OCI-LY1 (cell line): ENCODE measurements around the gene ECSCR.

Source experiments
- H2AFZ ChIP-seq: fragments of 200-600 bp; sonication (generic), shearing (Covaris generic); 2 replicates; pipeline ENCODE4 v1.6.0; 2014; ENCODE audit warnings: antibody characterized with exemption, mild to moderate bottlenecking, low read length
- H3F3A ChIP-seq: fragments of 200-600 bp; sonication (generic), shearing (Covaris generic); 2 replicates; pipeline ENCODE4 v1.6.0; 2014; ENCODE audit warnings: mild to moderate bottlenecking, antibody characterized with exemption, low read length, moderate library complexity; ENCODE audit not compliant: insufficient read depth
- H3K27ac ChIP-seq: fragments of 200-600 bp; sonication (generic); 2 replicates; pipeline ENCODE4 v1.5.1; 2014; ENCODE audit warnings: low read length, mixed run types, mild to moderate bottlenecking, low read depth; ENCODE audit not compliant: poor library complexity, severe bottlenecking
- H3K27me3 ChIP-seq: fragments of 200-600 bp; sonication (generic); 2 replicates; pipeline ENCODE4 v1.6.0; 2014; ENCODE audit warnings: antibody characterized with exemption, mild to moderate bottlenecking, low read length, moderate library complexity; ENCODE audit not compliant: insufficient read depth
- H3K36me3 ChIP-seq: fragments of 200-600 bp; sonication (generic); 2 replicates; pipeline ENCODE4 v1.6.1; 2014; ENCODE audit warnings: mild to moderate bottlenecking, antibody characterized with exemption, low read length, moderate library complexity, mixed read lengths; ENCODE audit not compliant: insufficient read depth
- H3K4me1 ChIP-seq: fragments of 200-600 bp; sonication (generic); 2 replicates; pipeline ENCODE4 v1.5.1; 2014; ENCODE audit warnings: mild to moderate bottlenecking, low read length, moderate library complexity; ENCODE audit not compliant: insufficient read depth, severe bottlenecking
- H3K4me2 ChIP-seq: fragments of 200-600 bp; sonication (generic), shearing (Covaris generic); 2 replicates; pipeline ENCODE4 v1.6.1; 2014; ENCODE audit warnings: low read length
- H3K4me3 ChIP-seq: fragments of 200-600 bp; sonication (generic); 2 replicates; pipeline ENCODE4 v1.5.1; 2014; ENCODE audit warnings: low read length, low read depth, mild to moderate bottlenecking, mixed read lengths; ENCODE audit not compliant: poor library complexity, severe bottlenecking
- H3K79me2 ChIP-seq: fragments of 200-600 bp; shearing (Covaris generic); 2 replicates; pipeline ENCODE4 v1.6.1; 2016; ENCODE audit warnings: mixed run types, low read length, mixed read lengths; ENCODE audit not compliant: insufficient read depth
- H3K9ac ChIP-seq: fragments of 200-600 bp; sonication (generic), shearing (Covaris generic); 2 replicates; pipeline ENCODE4 v1.6.1; 2014; ENCODE audit warnings: mild to moderate bottlenecking, low read length, mixed read lengths
- H3K9me2 ChIP-seq: fragments of 200-600 bp; sonication (generic), shearing (Covaris generic); 2 replicates; pipeline ENCODE4 v1.6.1; 2014; ENCODE audit warnings: low read depth, mild to moderate bottlenecking, low read length, mixed read lengths
- H3K9me3 ChIP-seq: fragments of 200-600 bp; shearing (Covaris generic); 2 replicates; pipeline ENCODE4 v1.6.1; 2014; ENCODE audit warnings: low read length, mixed read lengths
- H4K20me1 ChIP-seq: fragments of 200-600 bp; sonication (generic), shearing (Covaris generic); 2 replicates; pipeline ENCODE4 v1.6.0; 2016; ENCODE audit warnings: mild to moderate bottlenecking, low read length; ENCODE audit not compliant: insufficient read depth
- EZH2 ChIP-seq: fragments of 200-600 bp; sonication (generic), shearing (Covaris generic); IDR thresholded peaks from 2 replicates; pipeline ENCODE4 v1.8.0; 2017; ENCODE audit warnings: borderline replicate concordance, mixed run types, mild to moderate bottlenecking, antibody characterized with exemption, low read length, moderate library complexity, mixed read lengths
- TF ChIP-seq, protein P1 (sequence below): fragments of 200-600 bp; sonication (generic), shearing (Covaris generic); IDR thresholded peaks from 2 replicates; pipeline ENCODE4 v1.5.1; 2017; ENCODE audit warnings: mild to moderate bottlenecking, antibody characterized with exemption, low read length, moderate library complexity, mixed read lengths

Gene ECSCR

DNA sequence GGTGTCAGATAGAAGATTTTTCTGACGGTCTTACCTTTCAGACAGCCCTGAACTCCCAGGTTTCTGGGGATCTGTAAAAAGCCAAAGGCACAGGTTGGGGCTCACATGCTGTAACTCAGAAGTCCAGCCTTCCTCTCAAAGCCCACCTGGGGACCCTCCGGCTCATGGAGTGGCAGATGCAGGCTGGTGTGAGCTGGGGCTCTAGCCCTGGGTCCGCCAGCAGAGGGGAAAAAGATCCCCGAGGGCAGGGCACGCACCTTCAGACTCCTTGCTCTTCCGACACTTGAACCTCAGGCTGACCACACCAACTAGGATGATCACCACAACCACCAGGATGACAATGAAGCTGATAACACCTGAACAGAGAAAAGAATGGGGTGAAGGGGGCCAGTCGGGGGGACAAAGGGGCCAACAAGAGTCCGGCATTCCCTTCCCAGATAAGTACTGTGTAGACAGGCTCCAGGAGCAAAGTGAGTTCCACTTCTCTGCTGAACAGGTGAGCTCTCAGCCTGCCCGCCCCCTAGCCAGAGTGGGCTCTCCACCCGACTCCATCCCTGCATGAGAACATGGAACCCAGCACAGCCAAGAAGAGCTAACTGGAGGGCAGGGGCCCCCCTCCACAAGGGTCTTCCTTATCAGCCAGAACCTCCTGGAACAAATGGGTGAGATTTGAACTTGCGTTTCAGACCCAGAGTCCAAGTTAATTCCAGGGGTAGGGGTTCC, 7.8 kb downstream of the ECSCR start:
- no peaks in the 10 kb centered on the region for H3K79me2 ChIP-seq
- H3K27ac ChIP-seq = no peak overlapping the region
- H3K9me2 ChIP-seq = no peaks in the 10 kb centered on the region
- H3F3A ChIP-seq = no peaks in the 10 kb centered on the region
- no peak overlapping the region for H3K9ac ChIP-seq
- H2AFZ ChIP-seq = no peak overlapping the region
- H3K9me3 ChIP-seq = no peaks in the 10 kb centered on the region
- no peaks in the 10 kb centered on the region for H3K27me3 ChIP-seq
- H3K4me3 ChIP-seq = no peak overlapping the region
- TF ChIP-seq, protein P1, sequence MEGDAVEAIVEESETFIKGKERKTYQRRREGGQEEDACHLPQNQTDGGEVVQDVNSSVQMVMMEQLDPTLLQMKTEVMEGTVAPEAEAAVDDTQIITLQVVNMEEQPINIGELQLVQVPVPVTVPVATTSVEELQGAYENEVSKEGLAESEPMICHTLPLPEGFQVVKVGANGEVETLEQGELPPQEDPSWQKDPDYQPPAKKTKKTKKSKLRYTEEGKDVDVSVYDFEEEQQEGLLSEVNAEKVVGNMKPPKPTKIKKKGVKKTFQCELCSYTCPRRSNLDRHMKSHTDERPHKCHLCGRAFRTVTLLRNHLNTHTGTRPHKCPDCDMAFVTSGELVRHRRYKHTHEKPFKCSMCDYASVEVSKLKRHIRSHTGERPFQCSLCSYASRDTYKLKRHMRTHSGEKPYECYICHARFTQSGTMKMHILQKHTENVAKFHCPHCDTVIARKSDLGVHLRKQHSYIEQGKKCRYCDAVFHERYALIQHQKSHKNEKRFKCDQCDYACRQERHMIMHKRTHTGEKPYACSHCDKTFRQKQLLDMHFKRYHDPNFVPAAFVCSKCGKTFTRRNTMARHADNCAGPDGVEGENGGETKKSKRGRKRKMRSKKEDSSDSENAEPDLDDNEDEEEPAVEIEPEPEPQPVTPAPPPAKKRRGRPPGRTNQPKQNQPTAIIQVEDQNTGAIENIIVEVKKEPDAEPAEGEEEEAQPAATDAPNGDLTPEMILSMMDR = no peak
- TF ChIP-seq EZH2 = no peak
- H3K4me1 ChIP-seq = no peaks in the 10 kb centered on the region
- no peak overlapping the region for H3K4me2 ChIP-seq
- H4K20me1 ChIP-seq = no peaks in the 10 kb centered on the region
- no peaks in the 10 kb centered on the region for H3K36me3 ChIP-seq

DNA sequence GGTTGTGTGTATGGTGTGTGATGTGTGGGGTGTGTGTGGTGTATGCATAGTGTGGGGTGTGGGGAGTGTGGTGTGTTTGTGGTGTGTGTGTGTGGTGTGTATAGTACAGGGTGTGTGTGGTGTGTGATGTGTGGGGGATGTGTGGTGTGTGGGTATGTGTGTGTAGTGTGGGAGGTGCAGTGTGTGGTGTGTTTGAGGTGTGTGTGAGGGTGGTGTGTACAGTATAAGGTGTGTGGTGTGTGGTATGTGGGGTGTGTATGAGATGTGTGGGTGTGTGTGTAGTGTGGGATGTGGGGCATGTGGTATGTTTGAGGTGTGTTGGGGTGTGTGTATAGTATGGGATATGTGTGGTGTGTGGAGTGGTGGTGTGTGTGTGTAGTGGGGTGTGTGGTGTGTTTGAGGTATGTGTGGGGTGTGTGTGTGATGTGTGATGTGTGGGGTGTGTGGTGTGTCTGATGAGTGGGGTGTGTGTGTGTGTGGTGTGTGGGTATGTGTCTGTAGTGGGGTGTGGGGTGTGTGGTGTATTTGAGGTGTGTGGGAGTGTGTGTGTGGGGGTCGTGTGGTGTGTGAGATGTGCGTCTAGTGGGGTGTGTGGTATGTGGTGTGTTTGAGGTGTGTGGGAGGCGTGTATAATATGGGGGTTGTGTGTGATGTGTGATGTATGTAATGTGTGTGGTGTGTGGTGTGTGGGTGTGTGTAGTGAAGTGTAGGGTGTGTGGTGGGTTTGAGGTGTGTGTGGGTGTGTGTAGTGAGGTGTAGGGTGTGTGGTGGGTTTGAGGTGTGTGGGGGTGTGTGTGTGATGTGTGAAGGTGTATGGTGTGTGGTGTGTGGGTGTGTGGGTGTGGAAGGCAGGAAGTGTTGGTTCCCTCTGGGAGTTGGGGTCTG, 8.6 kb downstream of the ECSCR start:
- Histone ChIP-seq H3K27ac (no peak overlapping the region), H3K4me1 (no peaks in the 10 kb centered on the region), H3K9me2 (no peaks in the 10 kb centered on the region), H3F3A (no peaks in the 10 kb centered on the region), H3K79me2 (no peaks in the 10 kb centered on the region), H3K27me3 (no peaks in the 10 kb centered on the region), H3K9ac (no peak overlapping the region), H3K4me2 (no peak overlapping the region), H3K4me3 (no peak overlapping the region), H2AFZ (no peak overlapping the region), H3K9me3 (no peaks in the 10 kb centered on the region), H3K36me3 (no peaks in the 10 kb centered on the region), H4K20me1 (no peaks in the 10 kb centered on the region)
- TF ChIP-seq EZH2 = no peak
- TF ChIP-seq, protein P1 = no peak

DNA sequence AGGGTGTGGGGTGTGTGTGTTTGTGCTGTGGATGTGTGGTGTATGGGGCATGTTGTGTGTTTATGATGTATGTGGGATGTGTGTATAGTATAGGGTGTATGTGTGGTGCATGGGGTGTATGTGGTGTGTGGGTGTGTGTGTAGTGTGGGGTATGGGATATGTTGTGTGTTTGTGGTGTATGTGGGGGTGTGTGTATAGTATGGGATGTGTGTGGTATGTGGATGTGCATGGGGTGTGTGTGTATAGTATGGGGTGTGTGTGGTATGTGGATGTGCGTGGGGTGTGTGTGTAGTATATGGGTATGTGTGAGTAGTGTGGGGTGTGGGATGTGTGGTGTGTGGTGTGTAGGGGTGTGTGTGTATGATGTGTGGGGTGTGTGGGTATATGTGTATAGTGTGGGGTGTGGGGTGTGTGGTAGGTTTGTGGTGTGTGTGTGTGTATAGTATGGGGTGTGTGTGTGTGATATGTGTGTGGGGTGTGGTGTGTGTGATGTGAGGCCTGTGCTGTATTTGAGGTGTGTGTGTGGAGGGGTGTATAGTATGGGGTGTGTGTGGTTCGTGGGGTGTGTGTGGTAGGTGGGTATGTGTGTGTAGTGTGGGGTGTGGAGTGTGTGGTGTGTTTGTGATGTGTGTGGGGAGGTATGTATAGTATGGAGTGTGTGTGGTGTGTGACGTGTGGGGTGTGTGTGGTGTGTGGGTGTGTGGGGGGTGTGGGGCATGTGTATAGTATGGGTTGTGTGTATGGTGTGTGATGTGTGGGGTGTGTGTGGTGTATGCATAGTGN, 10.5 kb downstream of the ECSCR start:
- Histone ChIP-seq H3F3A (no peaks in the 10 kb centered on the region), H3K36me3 (no peaks in the 10 kb centered on the region), H3K79me2 (no peaks in the 10 kb centered on the region), H3K27me3 (no peaks in the 10 kb centered on the region), H3K9ac (no peak overlapping the region), H3K27ac (no peak overlapping the region), H3K4me3 (no peak overlapping the region), H3K9me3 (no peaks in the 10 kb centered on the region), H3K4me2 (no peak overlapping the region), H3K9me2 (no peaks in the 10 kb centered on the region), H3K4me1 (no peaks in the 10 kb centered on the region), H2AFZ (no peak overlapping the region), H4K20me1 (no peaks in the 10 kb centered on the region)
- TF ChIP-seq EZH2 = no peak
- TF ChIP-seq, protein P1 = no peak
